HepG2 (cell line): Measurements from ENCODE around the gene BBS12. TPM values are rescaled to one million over a fixed set of nuclear protein-coding genes. Genes with fewer than 3 reads are reported as not detected.

Experiments used
- ARID4A ChIP-seq: sonication (generic); formaldehyde crosslinking; IDR thresholded peaks from 2 replicates; pipeline ENCODE4 v1.5.0; 2020; ENCODE audit warnings: mild to moderate bottlenecking, missing genetic modification reagents, borderline replicate concordance
- CAMTA2 ChIP-seq: sonication (generic); formaldehyde crosslinking; IDR thresholded peaks from 2 replicates; pipeline ENCODE4 v1.4.0; 2020; ENCODE audit warnings: mild to moderate bottlenecking, missing genetic modification reagents, borderline replicate concordance
- CBX2 ChIP-seq, 2 experiments: fragments of 200-600 bp in 1 of 2; sonication (generic); formaldehyde crosslinking in 1 of 2; IDR thresholded peaks; 2 replicates each; pipeline versions ENCODE4 v1.7.0 to v1.8.1; 2018 to 2022; ENCODE audit warnings: low read depth in 2 of 2, low read length in 1 of 2, mild to moderate bottlenecking in 1 of 2, missing genetic modification reagents in 1 of 2
- FIP1L1 ChIP-seq: fragments of 200-400 bp; formaldehyde crosslinking; IDR thresholded peaks from 2 replicates; pipeline ENCODE4 v1.6.1; 2018; ENCODE audit warnings: low read depth, mild to moderate bottlenecking, low read length, moderate library complexity, borderline replicate concordance; ENCODE audit not compliant: insufficient read depth
- GATAD1 ChIP-seq: IDR thresholded peaks from 2 replicates; pipeline ENCODE4 v1.6.1; 2016; ENCODE audit warnings: missing genetic modification reagents, missing compliant biosample characterization
- NFKB2 ChIP-seq: sonication (generic); formaldehyde crosslinking; IDR thresholded peaks from 2 replicates; pipeline ENCODE4 v1.4.0; 2020; ENCODE audit warnings: missing genetic modification reagents, borderline replicate concordance
- NFKBIZ ChIP-seq: IDR thresholded peaks from 2 replicates; pipeline ENCODE4 v1.6.1; 2018; ENCODE audit warnings: missing genetic modification reagents, missing compliant biosample characterization
- NRL ChIP-seq: sonication (generic); formaldehyde crosslinking; IDR thresholded peaks from 2 replicates; pipeline ENCODE4 v1.5.0; 2020; ENCODE audit warnings: missing genetic modification reagents, mild to moderate bottlenecking, moderate library complexity, borderline replicate concordance
- PCBP2 ChIP-seq: fragments of 200-400 bp; formaldehyde crosslinking; optimal IDR thresholded peaks from 2 replicates; pipeline ENCODE3; 2018; ENCODE audit warnings: low read length, low read depth; ENCODE audit not compliant: poor library complexity, severe bottlenecking
- PHB2 ChIP-seq: fragments of 450-650 bp; IDR thresholded peaks from 2 replicates; pipeline ENCODE4 v1.6.1; 2018; ENCODE audit not compliant: partially characterized antibody
- SNAI1 ChIP-seq: sonication (generic); formaldehyde crosslinking; IDR thresholded peaks from 2 replicates; pipeline ENCODE4 v1.5.0; 2020; ENCODE audit warnings: mild to moderate bottlenecking, missing genetic modification reagents, borderline replicate concordance
- SP4 ChIP-seq: sonication (generic); formaldehyde crosslinking; IDR thresholded peaks from 2 replicates; pipeline ENCODE4 v1.8.1; 2023; ENCODE audit warnings: mild to moderate bottlenecking, missing genetic modification reagents
- ZBTB21 ChIP-seq: sonication (generic); formaldehyde crosslinking; IDR thresholded peaks from 2 replicates; pipeline ENCODE4 v1.4.0; 2020; ENCODE audit warnings: missing genetic modification reagents
- ZFP82 ChIP-seq: sonication (generic); formaldehyde crosslinking; IDR thresholded peaks from 2 replicates; pipeline ENCODE4 v1.5.1; 2020; ENCODE audit warnings: mild to moderate bottlenecking, missing genetic modification reagents, borderline replicate concordance
- ZNF12 ChIP-seq: sonication (generic); formaldehyde crosslinking; IDR thresholded peaks from 2 replicates; pipeline ENCODE4 v1.5.0; 2020; ENCODE audit warnings: missing genetic modification reagents
- ZNF609 ChIP-seq: sonication (generic); formaldehyde crosslinking; IDR thresholded peaks from 2 replicates; pipeline ENCODE4 v1.4.0; 2020; ENCODE audit warnings: mild to moderate bottlenecking, missing genetic modification reagents, borderline replicate concordance
- ZNF614 ChIP-seq: IDR thresholded peaks from 2 replicates; pipeline ENCODE4 v1.6.1; 2018; ENCODE audit warnings: missing biosample characterization, missing genetic modification reagents, inconsistent platforms, borderline replicate concordance
- ZNF720 ChIP-seq: sonication (generic); formaldehyde crosslinking; IDR thresholded peaks from 2 replicates; pipeline ENCODE4 v1.4.0; 2020; ENCODE audit warnings: missing genetic modification reagents
- ZNF749 ChIP-seq: sonication (generic); formaldehyde crosslinking; IDR thresholded peaks from 2 replicates; pipeline ENCODE4 v1.8.0; 2022; ENCODE audit warnings: mild to moderate bottlenecking, missing genetic modification reagents, moderate library complexity, borderline replicate concordance
- ZNF766 ChIP-seq: sonication (generic); formaldehyde crosslinking; IDR thresholded peaks from 2 replicates; pipeline ENCODE4 v1.5.0; 2020; ENCODE audit warnings: missing genetic modification reagents, borderline replicate concordance
- polyA plus RNA-seq, 8 experiments: library from polyadenylated mRNA; depleted of rRNA in 3 of 8; stranded (reverse) in 7 of 8; unstranded in 1 of 8; fragments of >200 nt; fragmentation: Illumina TruSeq in 4 of 8; extraction: Trizol in 4 of 8; gene quantifications; 2 replicates each; pipeline versions ENCODE4 v1.2.1 to v1.2.3, GENCODE V29; 2011 to 2016; ENCODE audit warnings: low read depth in 4 of 8, missing spikeins in 1 of 8, mixed read lengths in 1 of 8; ENCODE audit not compliant: insufficient read depth in 1 of 8
- total RNA-seq, 5 experiments: library from RNA; depleted of rRNA; stranded (reverse); fragments of >200 nt; fragmentation: Illumina TruSeq; extraction: Trizol; gene quantifications; 2 replicates each; pipeline ENCODE4 v1.2.3, GENCODE V29; 2016; ENCODE audit warnings: low read depth in 1 of 5

BBS12 gene
- total and polyA plus RNA-seq, 2 of the 13 experiments (the other 11 are each of a cell fraction or from before 2014, with no cell fraction given): 0.32 to 1.7 TPM

- TF ChIP-seq ZNF609 (CRISPR knock-in tag) (no peak), SP4 (CRISPR knock-in tag) (peak; percentile 57; the same call in 1 of the 2 replicates), FIP1L1 (no peak), ZBTB21 (CRISPR knock-in tag) (no peak), NFKB2 (CRISPR knock-in tag) (no peak), ZNF749 (CRISPR knock-in tag) (no peak), ZFP82 (CRISPR knock-in tag) (0 out of 2 replicates have a peak, but pooled peaks have one; percentile 47), NRL (CRISPR knock-in tag) (no peak), ARID4A (peak; percentile 88; the same call in 1 of the 2 replicates), PCBP2 (no peak), NFKBIZ (CRISPR knock-in tag) (0 out of 2 replicates have a peak, but pooled peaks have one; percentile 18), ZNF720 (no peak), ZNF766 (CRISPR knock-in tag) (no peak), PHB2 (no peak), SNAI1 (CRISPR knock-in tag) (no peak), GATAD1 (no peak; the same call in 1 of the 2 replicates), CBX2 (IDR thresholded peaks at IDR 0.05; ENCODE audit: low read depth, low read length) (no peak), CBX2 (CRISPR knock-in tag; IDR thresholded peaks at IDR 0.05; ENCODE audit: low read depth) (no peak), ZNF614 (no peak), ZNF12 (no peak), CAMTA2 (CRISPR knock-in tag) (no peak)
Observed at GRCh38 chr4:122732329-122733026, at the start of gene BBS12 (continued).
